GM06990 (cell line): Measurements from ENCODE around the gene SPC24.
"Not testable (repeated sequence)": the region's sequence is repeated elsewhere in the genome, so short reads cannot be mapped to it uniquely, and the experiment has no call there.

Source experiments
- DNase-seq: peaks from one replicate; pipeline ENCODE4 v3.0.0-alpha.2; 2011; ENCODE audit not compliant: insufficient read length; ENCODE audit errors: extremely low read depth
- H3K27me3 ChIP-seq: replicated peaks from 2 replicates; pipeline ENCODE4 v1.6.0; 2011; ENCODE audit warnings: low read length; ENCODE audit not compliant: control insufficient read depth, insufficient read depth
- H3K36me3 ChIP-seq: 2 replicates; pipeline ENCODE4 v1.5.1; 2011; ENCODE audit warnings: low read length; ENCODE audit not compliant: control insufficient read depth, insufficient read depth
- H3K4me3 ChIP-seq: replicated peaks from 2 replicates; pipeline ENCODE4 v1.5.1; 2011; ENCODE audit warnings: low read depth, mild to moderate bottlenecking, control low read depth, low read length
- TF ChIP-seq, protein P1 (sequence below): IDR thresholded peaks from 2 replicates; pipeline ENCODE4 v1.5.1; 2011; ENCODE audit warnings: low read length, control low read depth, mild to moderate bottlenecking, inconsistent platforms; ENCODE audit not compliant: insufficient read depth, poor library complexity, severe bottlenecking

Gene SPC24

DNA sequence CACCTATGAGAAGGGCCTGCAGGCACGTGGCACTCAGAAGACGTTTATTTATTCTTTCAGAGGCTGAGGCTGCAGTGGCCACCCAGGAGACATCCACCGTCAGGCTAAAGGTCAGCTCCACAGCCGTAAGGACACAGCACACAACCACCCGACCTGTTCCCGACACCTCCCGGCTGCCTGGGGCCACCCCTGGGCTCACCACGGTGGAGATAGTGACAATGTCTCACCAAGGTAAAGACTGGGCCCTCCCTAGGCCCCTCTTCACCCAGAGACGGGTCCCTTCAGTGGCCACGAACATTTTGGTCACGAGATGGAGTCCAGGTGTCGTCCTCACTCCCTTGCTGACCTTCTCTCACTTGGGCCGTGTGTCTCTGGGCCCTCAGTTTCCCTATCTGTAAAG lies 32.5 kb downstream of the SPC24 start:
- Histone ChIP-seq H3K36me3 (peaks cover 33% of the 10 kb centered on the region), H3K27me3 (no peaks in the 10 kb centered on the region)

GRCh38 chr19:11121963-11122362 lies 33.6 kb downstream of the SPC24 start:
- peaks cover 27% of the 10 kb centered on the region for H3K36me3 ChIP-seq
- not testable (repeated sequence) for H3K4me3 ChIP-seq, DNase-seq, H3K27me3 ChIP-seq

More for the DNA sequence above, 32.5 kb downstream of the SPC24 start:
- H3K4me3 ChIP-seq = no peak overlapping the region
- TF ChIP-seq, protein P1, sequence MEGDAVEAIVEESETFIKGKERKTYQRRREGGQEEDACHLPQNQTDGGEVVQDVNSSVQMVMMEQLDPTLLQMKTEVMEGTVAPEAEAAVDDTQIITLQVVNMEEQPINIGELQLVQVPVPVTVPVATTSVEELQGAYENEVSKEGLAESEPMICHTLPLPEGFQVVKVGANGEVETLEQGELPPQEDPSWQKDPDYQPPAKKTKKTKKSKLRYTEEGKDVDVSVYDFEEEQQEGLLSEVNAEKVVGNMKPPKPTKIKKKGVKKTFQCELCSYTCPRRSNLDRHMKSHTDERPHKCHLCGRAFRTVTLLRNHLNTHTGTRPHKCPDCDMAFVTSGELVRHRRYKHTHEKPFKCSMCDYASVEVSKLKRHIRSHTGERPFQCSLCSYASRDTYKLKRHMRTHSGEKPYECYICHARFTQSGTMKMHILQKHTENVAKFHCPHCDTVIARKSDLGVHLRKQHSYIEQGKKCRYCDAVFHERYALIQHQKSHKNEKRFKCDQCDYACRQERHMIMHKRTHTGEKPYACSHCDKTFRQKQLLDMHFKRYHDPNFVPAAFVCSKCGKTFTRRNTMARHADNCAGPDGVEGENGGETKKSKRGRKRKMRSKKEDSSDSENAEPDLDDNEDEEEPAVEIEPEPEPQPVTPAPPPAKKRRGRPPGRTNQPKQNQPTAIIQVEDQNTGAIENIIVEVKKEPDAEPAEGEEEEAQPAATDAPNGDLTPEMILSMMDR = no peak
- DNase-seq = no peak

- Histone ChIP-seq H3K4me3 (no peak overlapping the region), H3K36me3 (peaks cover 41% of the 10 kb centered on the region), H3K27me3 (no peaks in the 10 kb centered on the region)
- TF ChIP-seq, protein P1 = no peak
- DNase-seq = no peak
Observed at GRCh38 chr19:11116507-11116906, 39.1 kb downstream of the SPC24 start.

GRCh38 chr19:11115895-11116446 lies 39.6 kb downstream of the SPC24 start:
- TF ChIP-seq, protein P1 = no peak
- no peaks in the 10 kb centered on the region for H3K27me3 ChIP-seq
- DNase-seq = no peak
- no peak overlapping the region for H3K4me3 ChIP-seq
- H3K36me3 ChIP-seq = peaks cover 44% of the 10 kb centered on the region

DNA sequence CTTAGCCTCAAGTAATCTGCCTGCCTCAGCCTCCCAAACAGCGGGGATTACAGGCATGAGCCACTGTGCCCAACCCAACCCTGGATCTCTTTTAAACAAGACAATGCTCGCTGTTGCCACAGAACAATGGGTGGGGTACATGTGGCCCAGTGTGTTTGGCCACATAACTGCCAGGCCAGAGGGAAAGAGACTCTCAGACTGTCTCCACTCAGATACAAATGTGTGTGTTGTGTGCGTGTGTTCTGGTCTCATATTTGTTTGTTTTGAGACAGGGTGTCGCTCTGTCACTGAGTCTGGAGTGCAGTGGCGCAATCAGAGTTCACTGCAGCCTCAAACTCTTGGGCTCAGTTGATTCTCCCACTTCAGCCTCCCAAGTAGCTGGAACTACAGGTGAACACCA lies 40.5 kb downstream of the SPC24 start:
- DNase-seq = no peak
- Histone ChIP-seq H3K27me3 (no peaks in the 10 kb centered on the region), H3K36me3 (peaks cover 41% of the 10 kb centered on the region), H3K4me3 (no peak overlapping the region)
- TF ChIP-seq, protein P1 = no peak

DNA sequence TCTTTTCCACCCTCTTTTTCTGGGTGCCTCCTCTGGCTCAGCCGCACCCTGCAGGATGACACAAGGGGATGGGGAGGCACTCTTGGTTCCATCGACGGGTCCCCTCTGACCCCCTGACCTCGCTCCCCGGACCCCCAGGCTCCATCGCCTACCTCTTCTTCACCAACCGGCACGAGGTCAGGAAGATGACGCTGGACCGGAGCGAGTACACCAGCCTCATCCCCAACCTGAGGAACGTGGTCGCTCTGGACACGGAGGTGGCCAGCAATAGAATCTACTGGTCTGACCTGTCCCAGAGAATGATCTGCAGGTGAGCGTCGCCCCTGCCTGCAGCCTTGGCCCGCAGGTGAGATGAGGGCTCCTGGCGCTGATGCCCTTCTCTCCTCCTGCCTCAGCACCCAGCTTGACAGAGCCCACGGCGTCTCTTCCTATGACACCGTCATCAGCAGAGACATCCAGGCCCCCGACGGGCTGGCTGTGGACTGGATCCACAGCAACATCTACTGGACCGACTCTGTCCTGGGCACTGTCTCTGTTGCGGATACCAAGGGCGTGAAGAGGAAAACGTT lies 42.4 kb downstream of the SPC24 start:
- Histone ChIP-seq H3K36me3 (peaks cover 41% of the 10 kb centered on the region), H3K27me3 (no peaks in the 10 kb centered on the region), H3K4me3 (no peak overlapping the region)
- TF ChIP-seq, protein P1 = no peak
- no peak for DNase-seq
